H1 (cell line): ENCODE data around the gene CACNA1C. TPM values are rescaled to one million over a fixed set of nuclear protein-coding genes. Genes with fewer than 3 reads are reported as not detected.

ENCODE experiments used
- ASH2L ChIP-seq: fragments of 200-600, 300-600 bp; sonication (generic); IDR thresholded peaks from one replicate; pipeline ENCODE4 v1.7.1; 2017; ENCODE audit warnings: low read length
- CBX5 ChIP-seq: fragments of 300-800, 300-1000 bp; sonication (generic); IDR thresholded peaks from 2 replicates; pipeline ENCODE4 v1.7.1; 2016; ENCODE audit warnings: antibody characterized with exemption, low read length, low read depth
- CHD1 ChIP-seq: IDR thresholded peaks from 2 replicates; pipeline ENCODE4 v1.6.1; 2012; ENCODE audit warnings: low read depth, low read length, improper control_type of control experiment
- CREB1 ChIP-seq: IDR thresholded peaks from 2 replicates; pipeline ENCODE4 v1.6.1; 2012; ENCODE audit warnings: inconsistent platforms
- KDM1A ChIP-seq: fragments of 200-600, 300-600 bp; sonication (generic); IDR thresholded peaks from 2 replicates; pipeline ENCODE4 v1.7.1; 2016; ENCODE audit warnings: mild to moderate bottlenecking, low read length, borderline replicate concordance
- RBBP5 ChIP-seq: IDR thresholded peaks from 2 replicates; pipeline ENCODE4 v1.7.1; 2012; ENCODE audit warnings: low read depth, mild to moderate bottlenecking, inconsistent platforms, low read length, moderate library complexity, borderline replicate concordance
- SIN3A ChIP-seq, 2 experiments: IDR thresholded peaks in 1 of 2; conservative IDR thresholded peaks in 1 of 2; 2 replicates each; pipeline ENCODE4 v1.6.1; 2011 to 2012; ENCODE audit warnings: low read length in 2 of 2, improper control_type of control experiment in 1 of 2, low read depth in 1 of 2, mild to moderate bottlenecking in 1 of 2
- TAF1 ChIP-seq: IDR thresholded peaks from 2 replicates; pipeline ENCODE4 v1.6.1; 2011; ENCODE audit warnings: mild to moderate bottlenecking, low read depth, low read length
- TCF12 ChIP-seq: IDR thresholded peaks from 2 replicates; pipeline ENCODE4 v1.6.1; 2011; ENCODE audit warnings: low read depth, mild to moderate bottlenecking, low read length
- YY1 ChIP-seq: IDR thresholded peaks from 2 replicates; pipeline ENCODE4 v1.6.1; 2011; ENCODE audit warnings: low read depth, mild to moderate bottlenecking, low read length
- polyA plus RNA-seq, 7 experiments: library from polyadenylated mRNA; depleted of rRNA in 3 of 7; stranded (reverse) in 5 of 7; unstranded in 2 of 7; fragments of >200 nt in 5 of 7; fragments of 200-250 nt in 2 of 7; gene quantifications; 1 replicate in 5 of 7; 2 replicates in 1 of 7; 4 replicates in 1 of 7; pipeline versions ENCODE4 v1.2.1 to v1.2.3, GENCODE V29; 2011 to 2013; ENCODE audit warnings: missing spikeins in 2 of 7, mixed read lengths in 2 of 7
- total RNA-seq: library from RNA; stranded (reverse); fragmentation: NEBNext Ultra II Directional; extraction: Animal tissue kit (Norgen Biotek cat#: 25700); gene quantifications from 2 replicates; pipeline ENCODE4 v1.2.1, GENCODE V29; 2021
- TF ChIP-seq, protein P1 (sequence below): fragments of 300-600 bp; sonication (generic); IDR thresholded peaks from 2 replicates; pipeline ENCODE4 v1.7.1; 2012; ENCODE audit warnings: low read length, moderate library complexity, mild to moderate bottlenecking, inconsistent platforms; ENCODE audit not compliant: insufficient replicate concordance
- TF ChIP-seq, protein P2 (sequence below): IDR thresholded peaks from 2 replicates; pipeline ENCODE4 v1.6.1; 2011; ENCODE audit warnings: low read depth, mild to moderate bottlenecking, low read length; ENCODE audit not compliant: insufficient read depth

CACNA1C gene
- total and polyA plus RNA-seq, 2 of the 8 experiments (the other 6 are each of a cell fraction or from before 2014, with no cell fraction given) = 1.3 TPM

DNA sequence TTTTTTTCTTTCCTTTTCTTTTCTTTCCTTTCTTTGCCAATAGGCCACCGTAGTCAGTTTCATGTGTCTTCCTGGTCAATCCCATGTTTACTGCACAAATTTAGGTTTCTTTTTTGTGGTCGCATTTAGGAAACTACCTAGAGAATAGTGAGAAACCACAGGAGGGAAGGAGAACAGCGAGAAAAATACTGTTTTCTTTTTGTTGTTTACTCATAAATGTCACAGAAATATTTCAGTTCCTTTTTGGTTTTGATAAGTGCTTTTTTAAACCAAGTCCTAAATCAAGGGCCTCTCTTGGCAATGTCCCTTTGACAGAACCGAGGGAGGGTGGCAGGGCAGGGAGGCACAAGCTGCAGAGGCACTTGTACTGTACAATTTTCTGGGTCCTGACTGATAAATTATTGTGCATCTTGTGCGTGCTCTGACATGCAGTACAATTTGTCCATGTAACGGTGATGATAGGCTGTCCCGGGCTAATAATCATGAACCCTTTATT lies 326.1 kb downstream of the CACNA1C start (continued):
- TF ChIP-seq, protein P1, sequence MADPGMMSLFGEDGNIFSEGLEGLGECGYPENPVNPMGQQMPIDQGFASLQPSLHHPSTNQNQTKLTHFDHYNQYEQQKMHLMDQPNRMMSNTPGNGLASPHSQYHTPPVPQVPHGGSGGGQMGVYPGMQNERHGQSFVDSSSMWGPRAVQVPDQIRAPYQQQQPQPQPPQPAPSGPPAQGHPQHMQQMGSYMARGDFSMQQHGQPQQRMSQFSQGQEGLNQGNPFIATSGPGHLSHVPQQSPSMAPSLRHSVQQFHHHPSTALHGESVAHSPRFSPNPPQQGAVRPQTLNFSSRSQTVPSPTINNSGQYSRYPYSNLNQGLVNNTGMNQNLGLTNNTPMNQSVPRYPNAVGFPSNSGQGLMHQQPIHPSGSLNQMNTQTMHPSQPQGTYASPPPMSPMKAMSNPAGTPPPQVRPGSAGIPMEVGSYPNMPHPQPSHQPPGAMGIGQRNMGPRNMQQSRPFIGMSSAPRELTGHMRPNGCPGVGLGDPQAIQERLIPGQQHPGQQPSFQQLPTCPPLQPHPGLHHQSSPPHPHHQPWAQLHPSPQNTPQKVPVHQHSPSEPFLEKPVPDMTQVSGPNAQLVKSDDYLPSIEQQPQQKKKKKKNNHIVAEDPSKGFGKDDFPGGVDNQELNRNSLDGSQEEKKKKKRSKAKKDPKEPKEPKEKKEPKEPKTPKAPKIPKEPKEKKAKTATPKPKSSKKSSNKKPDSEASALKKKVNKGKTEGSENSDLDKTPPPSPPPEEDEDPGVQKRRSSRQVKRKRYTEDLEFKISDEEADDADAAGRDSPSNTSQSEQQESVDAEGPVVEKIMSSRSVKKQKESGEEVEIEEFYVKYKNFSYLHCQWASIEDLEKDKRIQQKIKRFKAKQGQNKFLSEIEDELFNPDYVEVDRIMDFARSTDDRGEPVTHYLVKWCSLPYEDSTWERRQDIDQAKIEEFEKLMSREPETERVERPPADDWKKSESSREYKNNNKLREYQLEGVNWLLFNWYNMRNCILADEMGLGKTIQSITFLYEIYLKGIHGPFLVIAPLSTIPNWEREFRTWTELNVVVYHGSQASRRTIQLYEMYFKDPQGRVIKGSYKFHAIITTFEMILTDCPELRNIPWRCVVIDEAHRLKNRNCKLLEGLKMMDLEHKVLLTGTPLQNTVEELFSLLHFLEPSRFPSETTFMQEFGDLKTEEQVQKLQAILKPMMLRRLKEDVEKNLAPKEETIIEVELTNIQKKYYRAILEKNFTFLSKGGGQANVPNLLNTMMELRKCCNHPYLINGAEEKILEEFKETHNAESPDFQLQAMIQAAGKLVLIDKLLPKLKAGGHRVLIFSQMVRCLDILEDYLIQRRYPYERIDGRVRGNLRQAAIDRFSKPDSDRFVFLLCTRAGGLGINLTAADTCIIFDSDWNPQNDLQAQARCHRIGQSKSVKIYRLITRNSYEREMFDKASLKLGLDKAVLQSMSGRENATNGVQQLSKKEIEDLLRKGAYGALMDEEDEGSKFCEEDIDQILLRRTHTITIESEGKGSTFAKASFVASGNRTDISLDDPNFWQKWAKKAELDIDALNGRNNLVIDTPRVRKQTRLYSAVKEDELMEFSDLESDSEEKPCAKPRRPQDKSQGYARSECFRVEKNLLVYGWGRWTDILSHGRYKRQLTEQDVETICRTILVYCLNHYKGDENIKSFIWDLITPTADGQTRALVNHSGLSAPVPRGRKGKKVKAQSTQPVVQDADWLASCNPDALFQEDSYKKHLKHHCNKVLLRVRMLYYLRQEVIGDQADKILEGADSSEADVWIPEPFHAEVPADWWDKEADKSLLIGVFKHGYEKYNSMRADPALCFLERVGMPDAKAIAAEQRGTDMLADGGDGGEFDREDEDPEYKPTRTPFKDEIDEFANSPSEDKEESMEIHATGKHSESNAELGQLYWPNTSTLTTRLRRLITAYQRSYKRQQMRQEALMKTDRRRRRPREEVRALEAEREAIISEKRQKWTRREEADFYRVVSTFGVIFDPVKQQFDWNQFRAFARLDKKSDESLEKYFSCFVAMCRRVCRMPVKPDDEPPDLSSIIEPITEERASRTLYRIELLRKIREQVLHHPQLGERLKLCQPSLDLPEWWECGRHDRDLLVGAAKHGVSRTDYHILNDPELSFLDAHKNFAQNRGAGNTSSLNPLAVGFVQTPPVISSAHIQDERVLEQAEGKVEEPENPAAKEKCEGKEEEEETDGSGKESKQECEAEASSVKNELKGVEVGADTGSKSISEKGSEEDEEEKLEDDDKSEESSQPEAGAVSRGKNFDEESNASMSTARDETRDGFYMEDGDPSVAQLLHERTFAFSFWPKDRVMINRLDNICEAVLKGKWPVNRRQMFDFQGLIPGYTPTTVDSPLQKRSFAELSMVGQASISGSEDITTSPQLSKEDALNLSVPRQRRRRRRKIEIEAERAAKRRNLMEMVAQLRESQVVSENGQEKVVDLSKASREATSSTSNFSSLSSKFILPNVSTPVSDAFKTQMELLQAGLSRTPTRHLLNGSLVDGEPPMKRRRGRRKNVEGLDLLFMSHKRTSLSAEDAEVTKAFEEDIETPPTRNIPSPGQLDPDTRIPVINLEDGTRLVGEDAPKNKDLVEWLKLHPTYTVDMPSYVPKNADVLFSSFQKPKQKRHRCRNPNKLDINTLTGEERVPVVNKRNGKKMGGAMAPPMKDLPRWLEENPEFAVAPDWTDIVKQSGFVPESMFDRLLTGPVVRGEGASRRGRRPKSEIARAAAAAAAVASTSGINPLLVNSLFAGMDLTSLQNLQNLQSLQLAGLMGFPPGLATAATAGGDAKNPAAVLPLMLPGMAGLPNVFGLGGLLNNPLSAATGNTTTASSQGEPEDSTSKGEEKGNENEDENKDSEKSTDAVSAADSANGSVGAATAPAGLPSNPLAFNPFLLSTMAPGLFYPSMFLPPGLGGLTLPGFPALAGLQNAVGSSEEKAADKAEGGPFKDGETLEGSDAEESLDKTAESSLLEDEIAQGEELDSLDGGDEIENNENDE = no peak
- TF ChIP-seq TAF1 (no peak), CHD1 (no peak), YY1 (no peak), KDM1A (no peak), CREB1 (no peak), CBX5 (no peak), TCF12 (no peak), SIN3A (conservative IDR thresholded peaks at IDR 0.05 in 1 of 2, IDR thresholded peaks at IDR 0.05 in 1 of 2; ENCODE audit: low read depth in 1 of 2, low read length in 2 of 2) (no peak), RBBP5 (no peak), ASH2L (no peak)
- TF ChIP-seq, protein P2, sequence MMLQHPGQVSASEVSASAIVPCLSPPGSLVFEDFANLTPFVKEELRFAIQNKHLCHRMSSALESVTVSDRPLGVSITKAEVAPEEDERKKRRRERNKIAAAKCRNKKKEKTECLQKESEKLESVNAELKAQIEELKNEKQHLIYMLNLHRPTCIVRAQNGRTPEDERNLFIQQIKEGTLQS = no peak
